T-helper 1 cell treated with Interleukin-12 subunit alpha and Interleukin-12 subunit beta and Interleukin-4 antibody, amounts not matched to agents 30 μg/mL and 1 μg/mL, for 36 hours (primary cell): ENCODE results near the gene SELENOK.
A peak's percentile ranks its signal among the peaks of the same experiment; 100 is the strongest.

Experiments
- H3K27ac Mint-ChIP-seq: one replicate; pipeline ENCODE4 v1.8.0; 2021; ENCODE audit warnings: mild to moderate bottlenecking, mixed read lengths
- H3K27me3 Mint-ChIP-seq: one replicate; pipeline ENCODE4 v1.8.0; 2021; ENCODE audit warnings: low read depth, mixed read lengths
- H3K36me3 Mint-ChIP-seq: one replicate; pipeline ENCODE4 v1.8.0; 2021; ENCODE audit warnings: low read depth, mixed read lengths
- H3K4me1 Mint-ChIP-seq: one replicate; pipeline ENCODE4 v1.8.0; 2021; ENCODE audit warnings: low read depth, mixed read lengths
- H3K4me3 Mint-ChIP-seq: one replicate; pipeline ENCODE4 v1.8.0; 2021; ENCODE audit warnings: mild to moderate bottlenecking, moderate library complexity, mixed read lengths
- H3K9me3 Mint-ChIP-seq: one replicate; pipeline ENCODE4 v1.8.0; 2021; ENCODE audit warnings: mixed read lengths

Gene SELENOK

DNA sequence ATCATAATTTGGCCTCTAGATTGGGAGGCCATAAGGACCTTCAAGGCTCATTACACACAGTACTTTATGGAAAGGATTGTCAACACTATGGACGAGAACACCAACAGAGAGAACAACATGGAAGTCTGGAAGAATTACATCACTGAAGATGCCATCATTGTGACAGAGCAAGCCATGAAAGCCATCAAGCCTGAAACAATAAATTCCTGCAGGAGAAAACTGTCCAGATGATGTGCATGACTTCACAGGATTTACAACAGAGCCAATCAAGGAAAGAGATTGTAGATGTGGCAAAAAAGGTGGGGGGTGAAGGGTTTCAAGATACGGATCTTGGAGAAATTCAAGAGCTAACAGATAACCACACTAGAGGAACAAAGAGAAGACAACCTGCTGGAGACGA lies 29.4 kb downstream of the SELENOK start:
- no peak overlapping the region for H3K4me3 Mint-ChIP-seq
- H3K4me1 Mint-ChIP-seq: peaks cover 3% of the 10 kb centered on the region
- H3K27ac Mint-ChIP-seq: no peak overlapping the region

DNA sequence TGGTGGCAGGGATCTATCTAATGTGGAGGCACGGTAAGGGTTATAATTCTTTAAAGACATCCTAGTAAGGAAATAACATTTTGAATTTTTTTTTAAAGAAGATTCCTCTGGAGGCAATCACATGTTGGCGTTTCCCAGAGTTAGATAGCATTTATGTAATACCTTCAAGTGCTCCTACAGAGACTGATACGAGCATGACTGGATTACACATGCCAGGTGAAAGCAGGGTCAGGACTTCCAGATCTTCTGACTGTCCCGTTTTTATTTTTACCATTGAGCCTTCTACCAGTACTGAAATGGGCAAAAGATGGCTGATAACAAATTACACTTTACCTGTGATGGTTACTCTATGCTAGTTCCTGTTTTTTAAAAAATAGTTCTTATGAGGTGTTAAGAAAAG lies 31.5 kb downstream of the SELENOK start:
- Mint-ChIP-seq H3K9me3 (no peaks in the 10 kb centered on the region), H3K36me3 (peaks cover 19% of the 10 kb centered on the region), H3K27me3 (no peaks in the 10 kb centered on the region), H3K27ac (no peak overlapping the region), H3K4me1 (peaks cover 4% of the 10 kb centered on the region), H3K4me3 (no peak overlapping the region)

More for the DNA sequence above, 29.4 kb downstream of the SELENOK start:
- Mint-ChIP-seq H3K36me3 (peaks cover 21% of the 10 kb centered on the region), H3K9me3 (no peaks in the 10 kb centered on the region), H3K27me3 (no peaks in the 10 kb centered on the region)

DNA sequence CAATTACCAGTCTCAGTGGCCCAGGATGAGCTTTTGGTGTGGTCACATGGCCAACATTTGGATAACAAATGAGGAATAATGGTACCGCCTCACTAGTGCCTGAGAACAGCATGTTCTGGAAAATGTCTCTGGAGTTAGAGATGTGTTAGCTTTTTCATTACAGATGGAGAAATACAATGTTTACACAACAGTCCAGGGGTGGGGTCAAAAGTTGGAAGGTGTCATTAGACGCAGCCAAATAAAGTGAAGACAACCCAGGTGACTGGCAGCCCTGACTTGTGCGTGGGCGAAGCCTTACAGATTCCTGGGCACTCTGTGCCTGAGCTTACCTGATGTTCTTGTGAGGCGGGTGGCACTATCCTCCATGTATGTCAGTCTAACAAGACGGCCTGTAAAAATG lies 32.5 kb downstream of the SELENOK start:
- H3K4me3 Mint-ChIP-seq: no peak overlapping the region
- H3K36me3 Mint-ChIP-seq: peaks cover 13% of the 10 kb centered on the region
- no peaks in the 10 kb centered on the region for H3K9me3 Mint-ChIP-seq
- H3K27me3 Mint-ChIP-seq: no peaks in the 10 kb centered on the region
- H3K27ac Mint-ChIP-seq: no peak overlapping the region
- H3K4me1 Mint-ChIP-seq: peaks cover 4% of the 10 kb centered on the region

DNA sequence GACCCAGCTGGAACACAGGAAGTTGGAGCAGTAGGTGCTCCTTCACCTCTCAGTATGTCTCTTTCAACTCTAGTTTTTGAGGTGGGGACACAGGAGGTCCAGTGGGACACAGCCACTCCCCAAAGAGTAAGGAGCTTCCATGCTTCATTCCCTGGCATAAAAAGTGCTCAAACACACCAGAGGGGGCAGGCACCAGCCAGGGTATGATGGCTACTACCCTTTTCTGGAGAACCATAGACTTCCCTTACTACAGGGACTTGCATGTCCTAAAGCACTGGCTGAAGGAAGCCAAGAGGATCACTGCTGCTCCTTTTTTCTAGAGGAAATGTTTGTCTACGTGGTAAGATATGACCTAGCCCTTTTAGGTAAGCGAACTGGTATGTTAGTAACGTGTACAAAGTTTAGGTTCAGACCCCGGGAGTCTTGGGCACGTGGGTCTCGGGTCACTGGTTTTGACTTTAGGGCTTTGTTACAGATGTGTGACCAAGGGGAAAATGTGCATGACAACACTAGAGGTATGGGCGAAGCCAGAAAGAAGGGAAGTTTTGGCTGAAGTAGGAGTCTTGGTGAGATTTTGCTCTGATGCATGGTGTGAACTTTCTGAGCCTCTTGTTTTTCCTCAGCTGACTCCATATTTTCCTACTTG lies 33.4 kb downstream of the SELENOK start:
- Mint-ChIP-seq H3K9me3 (no peaks in the 10 kb centered on the region), H3K27me3 (no peaks in the 10 kb centered on the region), H3K4me3 (no peak overlapping the region), H3K27ac (no peak overlapping the region), H3K4me1 (peaks cover 4% of the 10 kb centered on the region), H3K36me3 (peaks cover 13% of the 10 kb centered on the region)

DNA sequence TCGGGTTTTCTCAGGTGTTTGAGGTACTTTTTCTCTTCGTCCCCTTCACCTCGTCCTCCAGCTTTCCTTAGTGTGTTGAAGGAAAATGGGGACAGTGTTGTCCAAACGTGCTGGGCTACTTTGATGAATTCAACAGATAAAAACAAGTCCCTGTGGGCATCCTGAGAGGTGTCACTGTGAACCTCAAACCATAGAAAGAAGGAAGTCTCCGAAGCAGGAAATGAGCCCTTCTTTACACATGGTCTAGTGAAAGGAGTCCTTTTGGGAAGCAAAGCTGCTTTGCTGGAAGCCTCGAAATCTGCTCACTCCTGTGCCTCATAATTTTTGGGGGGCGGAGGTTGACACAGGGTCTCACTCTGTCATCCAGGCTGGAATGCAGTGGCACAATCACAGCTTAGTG lies 34.7 kb downstream of the SELENOK start:
- Mint-ChIP-seq H3K4me1 (peaks cover 4% of the 10 kb centered on the region), H3K36me3 (peaks cover 8% of the 10 kb centered on the region), H3K9me3 (no peaks in the 10 kb centered on the region), H3K27me3 (no peaks in the 10 kb centered on the region), H3K27ac (no peak overlapping the region), H3K4me3 (no peak overlapping the region)

DNA sequence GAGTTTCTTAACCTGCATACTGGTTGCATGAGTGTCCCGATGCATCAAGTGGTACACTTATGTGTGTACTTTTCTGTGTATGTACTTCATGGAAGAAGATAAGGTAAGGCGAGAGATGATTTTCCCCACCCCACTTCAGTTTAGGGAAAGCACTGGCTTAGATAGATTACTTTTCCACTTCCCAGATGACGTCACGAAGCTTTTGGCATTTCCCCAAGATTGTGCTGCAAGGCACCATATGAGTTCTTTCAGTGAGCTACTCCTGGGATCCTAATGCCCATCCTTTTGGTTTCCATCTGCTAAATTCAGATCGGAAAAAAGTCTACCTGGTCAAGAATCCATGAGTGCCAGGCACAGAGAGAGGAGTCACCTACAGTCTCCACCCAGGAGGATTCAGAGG lies 40.8 kb downstream of the SELENOK start:
- no peaks in the 10 kb centered on the region for H3K9me3 Mint-ChIP-seq
- H3K4me3 Mint-ChIP-seq: no peak overlapping the region
- H3K27me3 Mint-ChIP-seq: peaks cover 35% of the 10 kb centered on the region
- no peaks in the 10 kb centered on the region for H3K4me1 Mint-ChIP-seq
- no peak overlapping the region for H3K27ac Mint-ChIP-seq
- no peaks in the 10 kb centered on the region for H3K36me3 Mint-ChIP-seq

DNA sequence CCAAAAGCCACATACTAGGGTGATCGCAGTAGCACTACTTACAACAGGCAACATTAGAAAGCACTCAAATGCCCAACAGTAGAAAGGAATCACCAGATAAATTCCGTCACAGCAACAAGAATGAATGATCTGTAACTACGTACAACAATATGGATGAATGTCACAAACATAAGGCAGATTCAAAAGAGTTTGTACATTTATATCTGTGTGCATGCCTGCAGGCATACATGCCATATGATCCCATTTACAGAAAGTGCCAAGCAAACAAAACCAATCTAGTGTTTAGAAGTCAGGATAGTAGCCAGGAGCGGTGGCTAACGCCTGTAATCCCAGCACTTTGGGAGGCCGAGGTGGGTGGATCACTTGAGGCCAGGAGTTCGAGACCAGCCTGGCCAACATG lies 41.7 kb downstream of the SELENOK start:
- H3K27me3 Mint-ChIP-seq: peaks cover 44% of the 10 kb centered on the region
- no peak overlapping the region for H3K27ac Mint-ChIP-seq
- no peaks in the 10 kb centered on the region for H3K36me3 Mint-ChIP-seq
- H3K4me3 Mint-ChIP-seq: no peak overlapping the region
- H3K9me3 Mint-ChIP-seq: no peaks in the 10 kb centered on the region
- no peaks in the 10 kb centered on the region for H3K4me1 Mint-ChIP-seq

DNA sequence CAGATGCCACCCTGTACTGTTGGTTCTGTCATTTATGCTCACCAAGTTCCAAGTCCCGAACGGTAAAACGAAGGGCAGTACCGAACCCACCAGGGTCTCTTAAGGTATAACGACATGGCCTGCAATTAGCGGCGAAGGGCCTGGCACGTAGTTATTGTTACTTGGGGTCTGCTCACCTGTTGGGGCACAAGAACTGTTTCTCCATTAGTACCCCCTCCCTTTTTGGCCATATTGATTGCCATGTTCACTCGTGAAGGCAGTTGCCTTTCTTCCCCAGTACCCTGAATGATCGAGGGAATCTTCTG lies 44.9 kb downstream of the SELENOK start:
- no peaks in the 10 kb centered on the region for H3K36me3 Mint-ChIP-seq
- peaks cover 67% of the 10 kb centered on the region for H3K27me3 Mint-ChIP-seq
- H3K4me3 Mint-ChIP-seq: peak overlapping the region; percentile 63
- H3K9me3 Mint-ChIP-seq: no peaks in the 10 kb centered on the region
- H3K4me1 Mint-ChIP-seq: no peaks in the 10 kb centered on the region
- H3K27ac Mint-ChIP-seq: no peak overlapping the region

DNA sequence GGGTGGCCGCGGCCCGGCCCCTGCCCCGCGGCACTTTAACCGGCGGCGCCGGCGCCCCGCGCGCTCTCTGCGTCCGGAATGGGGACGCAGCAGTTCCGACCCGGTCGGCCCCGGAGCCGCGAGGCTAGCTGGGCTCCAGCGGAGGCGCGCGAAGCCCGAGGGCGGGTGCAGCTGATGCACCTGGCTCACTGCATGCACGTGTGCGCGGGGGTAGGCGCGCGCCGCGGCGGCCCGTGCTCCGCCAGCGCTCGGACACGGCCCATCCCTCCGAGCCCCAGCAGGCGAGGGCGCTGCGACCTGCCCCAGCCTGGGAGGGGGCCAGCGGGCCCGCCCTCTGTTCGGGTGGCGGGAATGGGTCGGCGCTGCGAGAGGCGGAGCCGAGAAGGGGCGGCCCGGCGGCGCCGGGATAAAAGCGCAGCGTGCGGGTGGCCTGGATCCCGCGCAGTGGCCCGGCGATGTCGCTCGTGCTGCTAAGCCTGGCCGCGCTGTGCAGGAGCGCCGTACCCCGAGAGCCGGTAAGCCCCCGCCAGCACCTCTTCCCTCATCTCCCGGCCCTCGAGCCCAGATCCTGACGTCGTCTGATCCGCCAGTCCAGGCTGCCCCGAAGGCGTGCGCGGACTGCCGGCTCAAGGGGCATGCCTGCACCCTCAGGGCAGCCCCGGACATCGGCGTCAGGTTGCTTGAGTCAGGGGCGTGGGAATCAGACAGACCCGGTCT lies 45.4 kb downstream of the SELENOK start, which contains the start of the genes CHDH and IL17RB:
TSS of gene CHDH (minus strand) at position 286 of the 717 bp plus-strand sequence. CDS start 22,411 bp downstream, outside the sequence.
TSS of gene IL17RB (plus strand) at position 435 of the 717 bp plus-strand sequence. CDS start at position 456, 21 bp downstream.
- H3K4me3 Mint-ChIP-seq: peak within 1 kb of the TSS; percentile 63
- no peaks in the 10 kb centered on the region for H3K9me3 Mint-ChIP-seq
- no peaks in the 10 kb centered on the region for H3K4me1 Mint-ChIP-seq
- H3K27ac Mint-ChIP-seq: no peak within 1 kb of the TSS
- peaks cover 67% of the 10 kb centered on the region for H3K27me3 Mint-ChIP-seq
- H3K36me3 Mint-ChIP-seq: no peaks in the 10 kb centered on the region

DNA sequence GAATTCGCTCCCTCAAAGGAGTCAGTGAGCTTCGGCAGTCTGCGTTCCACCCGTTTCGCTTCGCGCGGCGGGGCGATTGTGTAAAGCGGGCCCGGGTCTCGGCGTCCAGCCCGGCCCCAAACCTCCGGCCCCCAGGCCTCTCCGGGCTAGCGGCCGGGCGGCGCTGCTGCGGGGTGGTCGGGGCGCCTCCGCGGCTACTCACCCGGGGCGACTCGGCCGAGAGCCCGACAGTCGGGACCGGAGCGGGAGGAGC lies 45.9 kb downstream of the SELENOK start:
- no peak overlapping the region for H3K27ac Mint-ChIP-seq
- peak overlapping the region; percentile 17 for H3K4me3 Mint-ChIP-seq
- no peaks in the 10 kb centered on the region for H3K36me3 Mint-ChIP-seq
- no peaks in the 10 kb centered on the region for H3K4me1 Mint-ChIP-seq
- no peaks in the 10 kb centered on the region for H3K9me3 Mint-ChIP-seq
- H3K27me3 Mint-ChIP-seq: peaks cover 64% of the 10 kb centered on the region

DNA sequence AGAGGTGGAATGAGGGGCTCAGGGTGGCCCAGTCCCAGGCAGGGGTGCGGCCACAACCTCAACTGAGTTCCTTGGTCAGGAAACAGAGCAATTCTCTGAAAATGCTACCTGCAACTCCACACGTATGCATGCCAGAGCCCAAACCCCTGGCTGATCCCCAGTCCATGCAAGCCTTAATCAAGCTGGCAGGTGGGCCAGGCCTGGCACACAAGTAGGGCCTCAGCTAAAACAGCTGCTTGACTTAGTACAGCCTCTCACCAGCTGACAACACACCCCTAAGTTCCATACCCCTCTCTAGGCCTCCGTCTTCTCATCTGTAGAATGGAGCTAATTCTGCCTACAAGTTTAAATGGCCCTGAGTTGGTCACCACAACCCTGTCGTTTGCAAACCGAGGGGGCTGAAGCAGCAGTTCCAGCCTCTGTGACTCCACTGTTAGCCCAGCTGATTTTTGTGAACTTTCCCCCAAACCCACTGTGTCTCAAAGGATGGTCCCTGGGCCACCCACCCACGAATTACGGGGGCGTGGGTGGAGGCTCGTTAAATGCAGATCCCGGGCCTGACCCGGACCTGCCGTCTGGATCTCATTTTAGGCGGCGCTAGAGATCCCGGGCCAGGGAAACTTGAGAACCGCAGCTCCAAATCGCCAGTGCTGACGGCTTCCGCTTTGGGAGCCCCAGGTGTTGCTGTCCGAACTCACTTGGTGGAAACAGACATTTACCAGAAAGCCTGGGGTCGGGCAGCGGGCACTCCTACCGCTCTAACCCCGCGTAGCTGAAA lies 46.4 kb downstream of the SELENOK start:
- Mint-ChIP-seq H3K4me1 (no peaks in the 10 kb centered on the region), H3K4me3 (peak overlapping the region; percentile 58), H3K27me3 (peaks cover 69% of the 10 kb centered on the region), H3K9me3 (no peaks in the 10 kb centered on the region), H3K36me3 (no peaks in the 10 kb centered on the region), H3K27ac (no peak overlapping the region)

DNA sequence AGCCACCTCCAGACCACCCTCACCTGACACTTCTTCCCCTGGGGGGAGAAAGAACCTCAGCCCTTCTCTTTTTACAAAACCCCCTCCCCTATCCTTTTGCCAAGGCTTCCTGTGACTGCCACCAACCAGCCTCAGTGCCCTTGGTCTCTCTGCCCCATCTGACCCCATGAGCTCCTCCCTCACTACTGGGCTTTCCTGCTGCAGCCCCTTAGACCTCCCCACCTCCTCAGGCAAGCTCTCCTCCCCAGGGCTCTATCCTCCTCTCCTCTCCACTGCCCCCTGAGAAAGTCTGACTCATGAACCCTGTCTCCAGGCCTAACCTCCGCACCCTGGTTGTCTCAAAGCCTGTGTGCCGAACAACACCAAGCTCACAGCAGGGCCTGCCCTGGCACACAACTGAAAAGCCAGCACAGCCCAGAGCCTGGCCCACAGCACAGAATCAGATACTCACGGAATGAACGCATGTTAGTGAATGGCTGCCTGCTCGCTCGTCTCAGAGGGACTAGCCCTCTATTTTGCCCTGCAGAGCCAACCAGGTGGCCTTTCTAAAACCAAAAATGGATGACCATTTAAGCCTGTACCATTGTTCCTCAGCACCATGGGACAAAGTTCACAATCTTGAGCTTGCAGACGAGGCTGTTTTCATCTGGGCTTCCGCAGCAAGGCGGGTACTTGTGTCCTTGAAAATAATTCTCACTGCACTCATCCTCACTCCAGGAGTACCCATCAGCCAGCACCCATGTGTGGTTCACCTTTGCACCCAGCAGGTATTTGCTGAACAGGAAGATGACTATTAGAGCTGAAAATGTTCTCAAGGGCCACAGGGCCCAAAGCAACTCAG lies 47.2 kb downstream of the SELENOK start:
- Mint-ChIP-seq H3K9me3 (no peaks in the 10 kb centered on the region), H3K4me3 (no peak overlapping the region), H3K27ac (no peak overlapping the region), H3K4me1 (no peaks in the 10 kb centered on the region), H3K27me3 (peaks cover 74% of the 10 kb centered on the region), H3K36me3 (no peaks in the 10 kb centered on the region)

DNA sequence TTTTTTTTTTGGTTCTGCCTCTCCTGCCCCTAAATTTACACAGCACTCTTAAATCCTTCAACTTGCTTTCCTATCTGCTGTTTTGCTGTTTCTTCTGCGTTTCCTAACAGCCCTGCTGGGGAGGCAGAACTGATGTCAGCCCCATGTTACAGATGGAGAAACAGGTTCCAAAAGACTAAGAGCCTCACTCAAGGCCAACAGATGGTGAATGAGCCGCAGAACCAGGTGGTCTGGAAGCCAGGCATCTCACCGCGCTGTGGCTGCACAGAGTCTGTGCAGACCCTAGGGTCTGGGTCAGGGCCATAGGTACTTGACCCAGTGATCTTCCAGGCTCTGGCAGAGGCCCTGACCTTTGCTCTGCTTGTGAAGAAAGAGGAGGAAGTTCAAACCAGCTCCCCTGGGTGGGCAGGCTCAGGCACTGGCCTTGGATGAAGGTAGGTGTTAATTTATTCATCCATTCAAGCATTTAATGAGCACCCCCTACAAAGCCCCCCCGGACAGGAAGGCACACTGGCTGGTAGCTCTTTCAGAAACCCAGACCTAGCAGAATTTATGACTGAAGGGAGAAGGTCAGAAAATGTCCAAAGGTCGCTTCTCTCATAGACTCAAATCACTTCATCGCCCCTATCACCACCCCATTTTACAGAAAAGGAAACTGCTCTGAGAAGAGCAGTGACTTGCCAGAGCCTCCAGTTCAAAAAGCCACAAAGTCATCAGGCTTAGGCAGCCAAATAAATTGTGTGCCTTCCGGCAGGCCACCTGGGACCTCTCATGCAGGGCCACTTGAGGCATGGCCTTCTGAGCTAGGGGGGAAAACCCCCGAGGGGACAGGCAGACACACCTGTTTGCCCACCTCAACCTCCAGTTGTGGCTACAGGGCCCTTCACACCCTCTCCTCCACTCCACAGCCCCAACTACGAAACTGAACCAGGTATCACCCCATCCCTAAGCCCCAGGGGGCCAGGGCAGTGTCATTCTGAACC lies 48.2 kb downstream of the SELENOK start:
- no peaks in the 10 kb centered on the region for H3K4me1 Mint-ChIP-seq
- no peaks in the 10 kb centered on the region for H3K9me3 Mint-ChIP-seq
- H3K4me3 Mint-ChIP-seq: no peak overlapping the region
- H3K36me3 Mint-ChIP-seq: no peaks in the 10 kb centered on the region
- H3K27ac Mint-ChIP-seq: no peak overlapping the region
- peaks cover 72% of the 10 kb centered on the region for H3K27me3 Mint-ChIP-seq
